Mesothelial cell of epicardium (in vitro differentiated cells): ENCODE data around the gene TESK2. TPM values are rescaled to one million over a fixed set of nuclear protein-coding genes. Genes with fewer than 3 reads are reported as not detected.

Source experiments
- DNase-seq, 2 experiments: peaks; one replicate each; pipeline ENCODE4 v3.0.0; 2021; ENCODE audit warnings: low spot score in 2 of 2; ENCODE audit not compliant: unreplicated experiment in 2 of 2
- H3K27ac Mint-ChIP-seq: 2 replicates; pipeline ENCODE4 v1.8.0; 2021; ENCODE audit warnings: mixed read lengths
- H3K27me3 Mint-ChIP-seq: 2 replicates; pipeline ENCODE4 v1.8.0; 2021; ENCODE audit warnings: low read depth, mixed read lengths
- H3K36me3 Mint-ChIP-seq: 2 replicates; pipeline ENCODE4 v1.8.0; 2021; ENCODE audit warnings: mixed read lengths
- H3K4me1 Mint-ChIP-seq: 2 replicates; pipeline ENCODE4 v1.8.0; 2021; ENCODE audit warnings: mixed read lengths
- H3K4me3 Mint-ChIP-seq: 2 replicates; pipeline ENCODE4 v1.8.0; 2021; ENCODE audit warnings: mild to moderate bottlenecking, moderate library complexity, mixed read lengths
- H3K9me3 Mint-ChIP-seq: 2 replicates; pipeline ENCODE4 v1.8.0; 2021; ENCODE audit warnings: mixed read lengths
- total RNA-seq: library from RNA; stranded (reverse); gene quantifications from 3 replicates; pipeline ENCODE4 v1.2.1, GENCODE V29; 2021
- TF ChIP-seq, protein P1 (sequence below): fragments of 200-600 bp; sonication (generic); IDR thresholded peaks from one replicate; pipeline ENCODE4 v1.5.0; 2021; ENCODE audit warnings: antibody characterized with exemption; ENCODE audit not compliant: unreplicated experiment

Gene TESK2
- total RNA-seq, 1 donor from 2014 or later = 4.3 TPM

DNA sequence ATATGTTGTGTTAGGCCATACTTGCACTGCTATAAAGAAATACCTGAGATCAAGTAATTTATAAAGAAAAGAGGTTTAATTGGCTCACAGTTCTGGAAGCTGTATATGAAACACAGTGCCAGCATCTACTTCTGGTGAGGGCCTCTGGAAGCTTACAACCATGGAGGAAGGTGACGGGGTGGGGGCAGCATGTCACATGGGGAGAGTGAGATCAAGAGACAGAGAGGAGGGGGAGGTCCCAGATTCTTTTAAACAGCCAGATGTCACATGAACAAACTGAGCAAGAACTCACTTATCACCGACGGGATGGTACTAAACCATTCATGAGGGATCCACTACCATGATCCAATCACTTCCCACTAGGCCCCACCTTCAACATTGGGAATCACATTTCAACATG, 42.6 kb downstream of the TESK2 start:
- Mint-ChIP-seq H3K4me3 (no peak overlapping the region), H3K27me3 (no peaks in the 10 kb centered on the region), H3K36me3 (no peaks in the 10 kb centered on the region), H3K4me1 (no peaks in the 10 kb centered on the region), H3K9me3 (peaks cover 7% of the 10 kb centered on the region), H3K27ac (no peak overlapping the region)
- DNase-seq = no peak
- TF ChIP-seq, protein P1, sequence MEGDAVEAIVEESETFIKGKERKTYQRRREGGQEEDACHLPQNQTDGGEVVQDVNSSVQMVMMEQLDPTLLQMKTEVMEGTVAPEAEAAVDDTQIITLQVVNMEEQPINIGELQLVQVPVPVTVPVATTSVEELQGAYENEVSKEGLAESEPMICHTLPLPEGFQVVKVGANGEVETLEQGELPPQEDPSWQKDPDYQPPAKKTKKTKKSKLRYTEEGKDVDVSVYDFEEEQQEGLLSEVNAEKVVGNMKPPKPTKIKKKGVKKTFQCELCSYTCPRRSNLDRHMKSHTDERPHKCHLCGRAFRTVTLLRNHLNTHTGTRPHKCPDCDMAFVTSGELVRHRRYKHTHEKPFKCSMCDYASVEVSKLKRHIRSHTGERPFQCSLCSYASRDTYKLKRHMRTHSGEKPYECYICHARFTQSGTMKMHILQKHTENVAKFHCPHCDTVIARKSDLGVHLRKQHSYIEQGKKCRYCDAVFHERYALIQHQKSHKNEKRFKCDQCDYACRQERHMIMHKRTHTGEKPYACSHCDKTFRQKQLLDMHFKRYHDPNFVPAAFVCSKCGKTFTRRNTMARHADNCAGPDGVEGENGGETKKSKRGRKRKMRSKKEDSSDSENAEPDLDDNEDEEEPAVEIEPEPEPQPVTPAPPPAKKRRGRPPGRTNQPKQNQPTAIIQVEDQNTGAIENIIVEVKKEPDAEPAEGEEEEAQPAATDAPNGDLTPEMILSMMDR = no peak

DNA sequence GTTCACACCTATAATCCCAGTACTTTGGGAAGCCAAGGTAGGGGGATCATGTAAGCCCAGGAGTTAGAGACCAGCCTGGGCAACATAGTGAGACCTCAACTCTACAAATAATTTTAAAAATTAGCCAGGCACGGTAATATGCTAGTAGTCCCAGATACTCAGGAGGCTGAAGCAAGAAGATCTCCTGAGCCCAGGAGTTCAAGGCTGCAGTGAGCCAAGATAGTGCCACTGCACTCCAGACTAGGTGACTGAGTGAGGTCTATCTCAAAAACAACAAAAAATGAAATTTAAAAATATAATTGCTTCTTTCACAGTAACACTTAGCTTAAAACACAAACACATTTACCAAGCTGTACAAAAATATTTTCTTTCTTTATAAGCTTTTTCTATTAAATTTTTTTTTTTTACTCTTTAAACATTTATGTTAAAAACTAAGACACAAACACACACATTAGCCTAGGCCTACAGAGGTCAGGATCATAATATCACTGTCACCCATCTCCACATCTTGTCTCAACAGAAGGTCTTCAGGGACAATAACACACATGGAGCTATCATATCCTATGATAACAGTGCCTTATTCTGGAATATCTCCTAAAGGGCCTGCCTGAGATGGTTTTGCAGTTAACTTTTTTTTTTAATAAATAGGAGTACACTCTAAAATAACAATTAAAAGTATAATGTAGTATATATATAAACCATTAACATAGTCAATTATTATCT, 43.9 kb downstream of the TESK2 start:
- Mint-ChIP-seq H3K36me3 (no peaks in the 10 kb centered on the region), H3K27ac (no peak overlapping the region), H3K9me3 (peaks cover 7% of the 10 kb centered on the region), H3K4me3 (no peak overlapping the region), H3K4me1 (no peaks in the 10 kb centered on the region), H3K27me3 (no peaks in the 10 kb centered on the region)
- TF ChIP-seq, protein P1 = no peak
- DNase-seq = no peak

DNA sequence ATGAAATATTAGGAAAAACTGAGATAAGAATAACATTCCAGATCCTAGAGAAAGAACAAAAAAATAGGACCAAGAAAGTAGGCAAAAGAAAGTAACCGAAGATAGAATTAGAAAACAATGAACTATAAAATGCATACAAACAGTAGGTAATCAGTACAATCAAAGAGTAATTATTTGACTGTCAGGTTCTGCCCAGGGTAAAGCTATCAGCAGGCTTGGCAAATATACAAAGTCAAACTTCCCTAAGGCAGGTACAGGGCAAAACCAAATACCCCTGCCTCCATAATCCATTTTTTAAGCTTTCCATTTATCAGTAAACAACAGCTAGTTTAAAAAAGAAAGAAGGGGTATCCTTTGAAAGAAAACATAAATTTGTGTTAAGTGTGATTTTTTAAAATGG, 44.4 kb downstream of the TESK2 start:
- H3K27ac Mint-ChIP-seq = no peak overlapping the region
- H3K4me3 Mint-ChIP-seq = no peak overlapping the region
- no peak for DNase-seq
- no peaks in the 10 kb centered on the region for H3K36me3 Mint-ChIP-seq
- H3K4me1 Mint-ChIP-seq = no peaks in the 10 kb centered on the region
- peaks cover 7% of the 10 kb centered on the region for H3K9me3 Mint-ChIP-seq
- H3K27me3 Mint-ChIP-seq = no peaks in the 10 kb centered on the region
- TF ChIP-seq, protein P1 = no peak

DNA sequence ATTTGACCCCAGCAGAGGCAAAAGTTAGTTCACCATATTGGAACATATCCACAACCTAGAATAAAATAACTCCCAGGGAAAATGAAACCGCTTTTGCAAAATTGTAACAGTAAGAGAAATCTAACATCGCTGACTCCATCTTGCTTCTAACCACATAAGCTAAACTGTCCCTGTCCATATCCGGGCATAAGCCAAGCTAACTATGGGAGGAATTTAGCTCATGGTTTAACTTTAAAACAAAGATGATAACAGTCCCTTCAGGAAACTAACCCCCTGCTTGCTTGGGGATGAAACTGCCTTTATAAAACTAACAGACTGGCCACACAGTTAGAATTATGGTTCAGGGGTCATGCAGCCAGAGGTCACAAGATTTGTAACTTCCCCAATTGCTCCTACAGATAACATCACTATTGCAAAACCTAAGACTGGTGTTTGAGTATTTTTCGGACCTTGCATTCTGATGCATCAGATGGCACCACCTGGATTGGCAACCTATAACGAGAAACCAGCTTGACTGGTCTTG, 46.3 kb downstream of the TESK2 start:
- H3K36me3 Mint-ChIP-seq = no peaks in the 10 kb centered on the region
- H3K27ac Mint-ChIP-seq = no peak overlapping the region
- H3K4me1 Mint-ChIP-seq = no peaks in the 10 kb centered on the region
- no peak overlapping the region for H3K4me3 Mint-ChIP-seq
- TF ChIP-seq, protein P1 = no peak
- H3K27me3 Mint-ChIP-seq = no peaks in the 10 kb centered on the region
- DNase-seq = no peak
- H3K9me3 Mint-ChIP-seq = peaks cover 7% of the 10 kb centered on the region

DNA sequence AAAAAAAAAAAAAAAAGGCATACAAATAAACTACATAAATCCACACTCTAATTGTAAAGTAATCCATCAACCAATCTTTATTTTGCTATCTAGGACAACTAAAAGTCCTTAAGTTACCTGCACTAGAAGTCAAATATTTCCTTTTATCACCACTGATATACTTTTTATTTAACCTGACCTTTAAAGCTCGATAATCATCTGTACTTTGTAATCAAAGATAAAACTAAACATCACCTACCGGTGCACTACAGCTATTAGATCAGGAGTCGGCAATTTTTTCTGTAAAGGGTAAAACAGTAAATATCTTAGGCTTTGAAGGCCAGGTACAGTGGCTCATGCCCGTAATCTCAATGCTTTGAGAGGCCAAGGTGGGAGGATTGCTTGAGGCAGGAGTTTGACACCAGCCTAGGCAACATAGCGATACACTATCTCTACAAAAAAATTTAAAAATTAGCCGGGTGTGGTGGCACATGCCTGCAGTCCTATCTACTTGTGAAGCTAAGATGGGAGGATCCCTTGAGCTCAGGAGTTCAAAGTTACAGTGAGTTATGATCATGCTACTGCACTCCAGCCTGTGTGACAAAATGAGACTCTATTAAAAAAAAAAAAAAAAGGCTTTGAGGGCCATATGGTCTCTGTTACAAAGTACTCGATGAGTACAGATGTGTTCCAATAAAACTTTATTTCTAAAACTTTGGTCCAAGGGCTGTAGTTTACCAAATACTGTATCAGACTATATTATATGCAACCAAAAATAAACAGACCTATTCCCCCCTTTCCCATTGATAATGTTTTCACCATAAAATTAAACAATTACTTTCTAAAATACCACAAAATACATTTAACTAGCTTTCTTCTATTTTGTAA, 47.1 kb downstream of the TESK2 start:
- Mint-ChIP-seq H3K4me3 (no peak overlapping the region), H3K9me3 (peaks cover 7% of the 10 kb centered on the region), H3K4me1 (no peaks in the 10 kb centered on the region), H3K27me3 (no peaks in the 10 kb centered on the region), H3K36me3 (no peaks in the 10 kb centered on the region), H3K27ac (no peak overlapping the region)
- DNase-seq = no peak
- TF ChIP-seq, protein P1 = no peak
